Pancreas (tissue), 10 donors: Measurements from ENCODE around the gene AMACR. TPM values are rescaled to one million over a fixed set of nuclear protein-coding genes. Genes with fewer than 3 reads are reported as not detected.
A peak's percentile ranks its signal among the peaks of the same experiment; 100 is the strongest.
"Not testable (repeated sequence)": the region's sequence is repeated elsewhere in the genome, so short reads cannot be mapped to it uniquely, and the experiment has no call there.

Experiments
- ATAC-seq, 4 donors: fragments of 200-7000 bp; cut with Tn5 transposase; one replicate each; pipeline versions ENCODE4 v1.8.0 to v1.9.1; 2020; ENCODE audit warnings: mild to moderate bottlenecking in 4 of 4, moderate library complexity in 4 of 4
- DNase-seq, 6 donors: peaks; one replicate each; pipeline ENCODE4 v3.0.0-alpha.2; 2020
- FAIRE-seq: peaks from 2 replicates; lab custom pipeline; 2012; peaks lifted over from hg19 to GRCh38; lab: Jason Lieb, UNC
- H3K27ac ChIP-seq, 4 donors: fragments of 200-600 bp; sonication (generic); 1 replicate in 3 of 4; 2 replicates in 1 of 4; pipeline versions ENCODE4 v1.5.0 to v1.8.0; 2020
- H3K27me3 ChIP-seq, 4 donors: fragments of 200-600 bp; one replicate each; pipeline ENCODE4 v1.8.0; 2021
- H3K36me3 ChIP-seq, 3 donors: fragments of 200-600 bp; sonication (generic) in 1 of 3; one replicate each; pipeline versions ENCODE4 v1.5.0 to v1.8.0; 2020 to 2021
- H3K4me1 ChIP-seq, 3 donors: fragments of 200-600 bp; one replicate each; pipeline ENCODE4 v1.8.0; 2021
- H3K4me3 ChIP-seq, 4 donors: fragments of 200-600 bp; sonication (generic) in 2 of 4; one replicate each; pipeline versions ENCODE4 v1.5.0 to v1.8.0; 2020 to 2021
- H3K9me3 ChIP-seq, 4 donors: fragments of 200-600 bp; one replicate each; pipeline ENCODE4 v1.8.0; 2021
- WGBS, 2 donors: extraction: QIAGEN DNeasy Blood & Tissue Kit; methylation state at CpG; one replicate each; pipeline ENCODE4 v1.1.7; 2013; 5-methylcytosine and 5-hydroxymethylcytosine counted together
- intact Hi-C, 3 donors: fragments of 100-400 bp; cut with DNase I; formaldehyde crosslinking; loops; one replicate each; pipeline versions ENCODE4 v1.11.1 to v1.14.2; 2022
- polyA plus RNA-seq, 2 donors: library from polyadenylated mRNA; stranded (reverse); fragments of 200-250 nt; gene quantifications; one replicate each; pipeline ENCODE4 v1.2.3, GENCODE V29; 2013
- total RNA-seq, 6 donors: library from RNA; stranded (reverse); fragmentation: NEBNext Ultra II Directional in 4 of 6; extraction: Animal tissue kit (Norgen Biotek cat#: 25700) in 4 of 6; gene quantifications; one replicate each; pipeline versions ENCODE4 v1.2.1 to v1.2.4, GENCODE V29; 2021 to 2023
- TF ChIP-seq, protein P1 (sequence below), 4 donors: fragments of 200-600 bp; sonication (generic) in 3 of 4; IDR thresholded peaks; one replicate each; pipeline versions ENCODE4 v1.5.0 to v1.8.0; 2021; ENCODE audit warnings: antibody characterized with exemption in 4 of 4
- donor health status: healthy with polysubstance abuse.
- donor health status: DM: no; HTN: no; CAD: no; lungs with moderate emphysema.
- donor health status: DM: no; HTN: no; CAD: no.
- donor health status: control.
- donor health status: control.
- donor health status: Bipolar disorder and iron deficiency.
- donor health status: DM: yes; HTN: yes; CAD: no.
- donor health status: DM: no; HTN: no; CAD: no.
- donor health status: DM: no; HTN: no; CAD: no.
- donor health status: DM: yes; HTN: yes; CAD: no.

AMACR gene
- total and polyA plus RNA-seq, 8 donors: 4.4 to 15.1 (median 10.1) TPM

DNA sequence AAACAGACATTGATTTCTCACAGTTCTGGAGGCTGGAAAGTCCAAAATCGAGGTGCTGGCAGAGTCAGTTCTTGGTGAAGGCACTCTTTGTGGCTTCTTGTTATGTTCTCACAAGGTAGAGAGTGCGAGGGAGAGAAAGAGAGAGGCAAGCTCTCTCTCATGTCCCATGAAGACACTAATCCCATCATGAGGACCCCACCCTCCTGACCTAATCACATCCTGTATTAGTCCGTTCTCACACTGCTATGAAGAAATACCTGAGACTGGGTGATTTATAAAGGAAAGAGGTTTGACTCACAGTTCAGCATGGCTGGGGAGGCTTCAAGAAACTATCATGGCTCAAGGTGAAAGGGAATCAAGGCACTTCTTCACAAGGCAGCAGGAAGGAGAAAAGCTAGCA lies 5.7 kb upstream of the AMACR start:
- no peak for FAIRE-seq

DNA sequence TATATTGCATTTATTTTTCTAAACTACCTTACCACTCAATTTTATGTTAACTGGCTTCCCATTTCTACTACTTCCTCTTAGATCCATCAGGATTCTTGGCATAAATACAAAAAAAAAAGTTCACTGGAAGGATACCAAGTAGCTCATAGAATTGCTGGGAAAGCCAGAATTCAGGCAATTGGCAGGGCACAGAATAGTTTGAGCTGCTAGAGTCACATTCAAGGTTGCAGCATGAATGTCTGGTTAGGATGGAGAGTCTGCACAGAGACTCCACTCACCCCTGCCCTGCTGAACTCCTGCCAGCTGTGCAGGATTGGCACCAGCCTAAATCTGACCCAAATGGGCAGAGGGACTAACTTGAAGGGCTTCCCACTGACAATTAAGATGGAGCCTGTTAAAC lies 4.9 kb upstream of the AMACR start:
- H3K27ac ChIP-seq: peak overlapping the region in 1 of 4 donors; percentile 10
- intact Hi-C loops: no loop called here

More for the DNA sequence above, 5.7 kb upstream of the AMACR start:
- Histone ChIP-seq H3K27me3 (no peaks in the 10 kb centered on the region), H3K4me3 (no peak overlapping the region), H3K9me3 (no peaks in the 10 kb centered on the region), H3K4me1 (peaks cover 0 to 17% (median 8%) of the 10 kb centered on the region in 3 donors), H3K27ac (no peak overlapping the region), H3K36me3 (no peaks in the 10 kb centered on the region)
- DNase-seq (no peak), ATAC-seq (no peak)
- TF ChIP-seq, protein P1, sequence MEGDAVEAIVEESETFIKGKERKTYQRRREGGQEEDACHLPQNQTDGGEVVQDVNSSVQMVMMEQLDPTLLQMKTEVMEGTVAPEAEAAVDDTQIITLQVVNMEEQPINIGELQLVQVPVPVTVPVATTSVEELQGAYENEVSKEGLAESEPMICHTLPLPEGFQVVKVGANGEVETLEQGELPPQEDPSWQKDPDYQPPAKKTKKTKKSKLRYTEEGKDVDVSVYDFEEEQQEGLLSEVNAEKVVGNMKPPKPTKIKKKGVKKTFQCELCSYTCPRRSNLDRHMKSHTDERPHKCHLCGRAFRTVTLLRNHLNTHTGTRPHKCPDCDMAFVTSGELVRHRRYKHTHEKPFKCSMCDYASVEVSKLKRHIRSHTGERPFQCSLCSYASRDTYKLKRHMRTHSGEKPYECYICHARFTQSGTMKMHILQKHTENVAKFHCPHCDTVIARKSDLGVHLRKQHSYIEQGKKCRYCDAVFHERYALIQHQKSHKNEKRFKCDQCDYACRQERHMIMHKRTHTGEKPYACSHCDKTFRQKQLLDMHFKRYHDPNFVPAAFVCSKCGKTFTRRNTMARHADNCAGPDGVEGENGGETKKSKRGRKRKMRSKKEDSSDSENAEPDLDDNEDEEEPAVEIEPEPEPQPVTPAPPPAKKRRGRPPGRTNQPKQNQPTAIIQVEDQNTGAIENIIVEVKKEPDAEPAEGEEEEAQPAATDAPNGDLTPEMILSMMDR (IDR thresholded peaks at IDR 0.05): no peak
- WGBS, 2 donors: 89 to 92% methylated on average over 3 of the region's 3 CpGs
- intact Hi-C loops: no loop called here

DNA sequence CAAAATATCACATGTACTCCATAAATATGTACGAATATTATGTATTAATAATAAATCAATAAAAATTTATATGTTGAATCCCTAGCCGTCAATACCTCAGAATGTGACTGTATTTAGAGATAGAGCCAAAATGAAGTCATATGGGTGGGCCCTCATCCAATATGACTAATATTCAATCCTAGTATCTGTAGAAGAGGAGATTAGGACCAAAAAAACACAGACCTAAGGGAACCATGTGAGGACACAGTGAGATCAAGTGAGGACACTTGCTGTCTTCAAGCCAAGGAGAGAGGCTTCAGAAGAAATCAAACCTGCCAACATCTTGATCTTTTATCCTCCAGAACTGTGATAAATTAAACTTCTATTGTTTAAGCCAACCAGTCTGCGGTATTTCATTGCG lies 3.7 kb upstream of the AMACR start:
- ATAC-seq (no peak), FAIRE-seq (no peak), DNase-seq (no peak)
- TF ChIP-seq, protein P1 (IDR thresholded peaks at IDR 0.05): no peak
- Histone ChIP-seq H3K27me3 (no peaks in the 10 kb centered on the region), H3K4me3 (no peak overlapping the region), H3K36me3 (no peaks in the 10 kb centered on the region), H3K4me1 (peaks cover 5 to 17% (median 8%) of the 10 kb centered on the region in 3 donors), H3K9me3 (no peaks in the 10 kb centered on the region), H3K27ac (no peak overlapping the region)
- intact Hi-C loops: no loop called here
- 78 to 84% methylated on average over 4 of the region's 4 CpGs for WGBS, 2 donors

More for the DNA sequence above, 4.9 kb upstream of the AMACR start:
- Histone ChIP-seq H3K4me3 (no peak overlapping the region), H3K27me3 (no peaks in the 10 kb centered on the region), H3K36me3 (no peaks in the 10 kb centered on the region), H3K4me1 (peaks cover 0 to 17% (median 8%) of the 10 kb centered on the region in 3 donors), H3K9me3 (no peaks in the 10 kb centered on the region)
- DNase-seq: no peak
- no peak for ATAC-seq
- FAIRE-seq: no peak
- TF ChIP-seq, protein P1 (IDR thresholded peaks at IDR 0.05): no peak

- H3K4me3 ChIP-seq, DNase-seq, H3K27me3 ChIP-seq, H3K27ac ChIP-seq, H3K9me3 ChIP-seq, intact Hi-C loops, FAIRE-seq, ATAC-seq, H3K36me3 ChIP-seq: not testable (repeated sequence)
- 78 to 91% methylated on average over 2 of the region's 2 CpGs for WGBS, 2 donors
- H3K4me1 ChIP-seq: peaks cover 10 to 17% (median 14%) of the 10 kb centered on the region in 3 donors
These were observed 2.3 kb upstream of the AMACR start for GRCh38 chr5:34010146-34010545.

- intact Hi-C loops: loop anchor here in 1 of 3 donors (10.0 kb wide), 1 partner anchor 455 kb away; no protein-coding TSS in a partner anchor
- ATAC-seq: no peak
- 48 to 93% methylated on average over 1 of the region's 1 CpG for WGBS, 2 donors
- Histone ChIP-seq H3K27ac (peak overlapping the region in 2 of 4 donors; percentile 88 to 95), H3K27me3 (no peaks in the 10 kb centered on the region), H3K36me3 (no peaks in the 10 kb centered on the region), H3K4me1 (peaks cover 10 to 17% (median 14%) of the 10 kb centered on the region in 3 donors), H3K4me3 (no peak overlapping the region), H3K9me3 (no peaks in the 10 kb centered on the region)
- no peak for DNase-seq
- TF ChIP-seq, protein P1 (IDR thresholded peaks at IDR 0.05): no peak
- FAIRE-seq: no peak
These were observed 1.8 kb upstream of the AMACR start for GRCh38 chr5:34009610-34010009.
